Measurements from ENCODE around the gene PTPRN2. TPM values are rescaled to one million over a fixed set of nuclear protein-coding genes. Genes with fewer than 3 reads are reported as not detected.

PTPRN2 gene
- total RNA-seq, 1 experiment from 2014 or later: not detected

- Histone ChIP-seq H4K20me1 (ENCODE audit: insufficient read depth) (no peaks in the 10 kb centered on the region), H3K4me3 (no peak overlapping the region), H3F3A (ENCODE audit: insufficient read depth, low read depth) (no peaks in the 10 kb centered on the region), H3K4me1 (replicated peaks; ENCODE audit: insufficient read depth) (no peaks in the 10 kb centered on the region), H3K9me3 (ENCODE audit: insufficient read depth, low read depth) (no peaks in the 10 kb centered on the region), H3K36me3 (ENCODE audit: low read depth) (no peaks in the 10 kb centered on the region), H3K79me2 (ENCODE audit: low read depth) (no peaks in the 10 kb centered on the region), H3K4me2 (no peak overlapping the region), H3K27me3 (ENCODE audit: insufficient read depth, low read depth) (peaks cover 74% of the 10 kb centered on the region), H3K27ac (no peak overlapping the region), H2AFZ (no peak overlapping the region), H3K9me2 (ENCODE audit: insufficient read depth) (no peaks in the 10 kb centered on the region)
- ChIA-PET POLR2A (ENCODE audit: unreplicated experiment) (no interaction called here), CTCF (no interaction called here)
- intact Hi-C loops (cut with micrococcal nuclease; ENCODE audit: unreplicated experiment): no loop called here
- TF ChIP-seq, protein P1, sequence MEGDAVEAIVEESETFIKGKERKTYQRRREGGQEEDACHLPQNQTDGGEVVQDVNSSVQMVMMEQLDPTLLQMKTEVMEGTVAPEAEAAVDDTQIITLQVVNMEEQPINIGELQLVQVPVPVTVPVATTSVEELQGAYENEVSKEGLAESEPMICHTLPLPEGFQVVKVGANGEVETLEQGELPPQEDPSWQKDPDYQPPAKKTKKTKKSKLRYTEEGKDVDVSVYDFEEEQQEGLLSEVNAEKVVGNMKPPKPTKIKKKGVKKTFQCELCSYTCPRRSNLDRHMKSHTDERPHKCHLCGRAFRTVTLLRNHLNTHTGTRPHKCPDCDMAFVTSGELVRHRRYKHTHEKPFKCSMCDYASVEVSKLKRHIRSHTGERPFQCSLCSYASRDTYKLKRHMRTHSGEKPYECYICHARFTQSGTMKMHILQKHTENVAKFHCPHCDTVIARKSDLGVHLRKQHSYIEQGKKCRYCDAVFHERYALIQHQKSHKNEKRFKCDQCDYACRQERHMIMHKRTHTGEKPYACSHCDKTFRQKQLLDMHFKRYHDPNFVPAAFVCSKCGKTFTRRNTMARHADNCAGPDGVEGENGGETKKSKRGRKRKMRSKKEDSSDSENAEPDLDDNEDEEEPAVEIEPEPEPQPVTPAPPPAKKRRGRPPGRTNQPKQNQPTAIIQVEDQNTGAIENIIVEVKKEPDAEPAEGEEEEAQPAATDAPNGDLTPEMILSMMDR (conservative IDR thresholded peaks at IDR 0.05): no peak
- TF ChIP-seq EZH2 (IDR thresholded peaks at IDR 0.05; ENCODE audit: low read depth): no peak
- BruUV-seq (replicated peaks): no TSS peak
- no peak for DNase-seq
Measured at GRCh38 chr7:157863176-157863575, 724.4 kb downstream of the PTPRN2 start.

GRCh38 chr7:157862731-157863130 lies 724.9 kb downstream of the PTPRN2 start:
- TF ChIP-seq, protein P1 (conservative IDR thresholded peaks at IDR 0.05): no peak
- no peak for TF ChIP-seq EZH2 (IDR thresholded peaks at IDR 0.05; ENCODE audit: low read depth)
- H4K20me1 ChIP-seq (ENCODE audit: insufficient read depth): no peaks in the 10 kb centered on the region
- H3K36me3 ChIP-seq (ENCODE audit: low read depth): no peaks in the 10 kb centered on the region
- H3K4me3 ChIP-seq: no peak overlapping the region
- ChIA-PET CTCF (no interaction called here), POLR2A (ENCODE audit: unreplicated experiment) (no interaction called here)
- no peaks in the 10 kb centered on the region for H3K4me1 ChIP-seq (replicated peaks; ENCODE audit: insufficient read depth)
- H3F3A ChIP-seq (ENCODE audit: insufficient read depth, low read depth): no peaks in the 10 kb centered on the region
- intact Hi-C loops (cut with micrococcal nuclease; ENCODE audit: unreplicated experiment): no loop called here
- peaks cover 71% of the 10 kb centered on the region for H3K27me3 ChIP-seq (ENCODE audit: insufficient read depth, low read depth)
- no peak overlapping the region for H3K27ac ChIP-seq
- H3K4me2 ChIP-seq: no peak overlapping the region
- H3K9me2 ChIP-seq (ENCODE audit: insufficient read depth): no peaks in the 10 kb centered on the region
- no TSS peak for BruUV-seq (replicated peaks)
- H3K9me3 ChIP-seq (ENCODE audit: insufficient read depth, low read depth): no peaks in the 10 kb centered on the region
- no peaks in the 10 kb centered on the region for H3K79me2 ChIP-seq (ENCODE audit: low read depth)
- DNase-seq: no peak
- no peak overlapping the region for H2AFZ ChIP-seq

- Histone ChIP-seq H3K9me2 (ENCODE audit: insufficient read depth) (no peaks in the 10 kb centered on the region), H3K9me3 (ENCODE audit: insufficient read depth, low read depth) (no peaks in the 10 kb centered on the region)
Measured at GRCh38 chr7:157861551-157861950, 726.1 kb downstream of the PTPRN2 start.

More at GRCh38 chr7:157861551-157861950, 726.1 kb downstream of the PTPRN2 start:
- BruUV-seq (replicated peaks): no TSS peak
- Histone ChIP-seq H3K36me3 (ENCODE audit: low read depth) (no peaks in the 10 kb centered on the region), H3K27ac (no peak overlapping the region), H4K20me1 (ENCODE audit: insufficient read depth) (no peaks in the 10 kb centered on the region), H3K4me3 (no peak overlapping the region), H3K4me1 (replicated peaks; ENCODE audit: insufficient read depth) (no peaks in the 10 kb centered on the region), H3K79me2 (ENCODE audit: low read depth) (no peaks in the 10 kb centered on the region), H3F3A (ENCODE audit: insufficient read depth, low read depth) (no peaks in the 10 kb centered on the region), H3K27me3 (ENCODE audit: insufficient read depth, low read depth) (peaks cover 78% of the 10 kb centered on the region), H3K4me2 (no peak overlapping the region), H2AFZ (no peak overlapping the region)
- CTCF ChIA-PET: no interaction called here
- intact Hi-C loops (cut with micrococcal nuclease; ENCODE audit: unreplicated experiment): no loop called here
- TF ChIP-seq EZH2 (IDR thresholded peaks at IDR 0.05; ENCODE audit: low read depth): no peak
- TF ChIP-seq, protein P1 (conservative IDR thresholded peaks at IDR 0.05): no peak
- DNase-seq: no peak
- POLR2A ChIA-PET (ENCODE audit: unreplicated experiment): no interaction called here

Measured in PC-9 (cell line).